Activated naive CD4-positive, alpha-beta T cell treated with anti-CD3 and anti-CD28 coated beads for 36 hours (primary cell): Measurements from ENCODE around the gene TPPP2. TPM values are rescaled to one million over a fixed set of nuclear protein-coding genes. Genes with fewer than 3 reads are reported as not detected.
"Not testable (repeated sequence)": the region's sequence is repeated elsewhere in the genome, so short reads cannot be mapped to it uniquely, and the experiment has no call there.

ENCODE experiments used
- CTCF ChIA-PET: fragments of 350-600 bp; sonication (Branson Sonifier 250); formaldehyde crosslinking; loops from one replicate; lab custom pipeline; 2021; ENCODE audit warnings: antibody characterized with exemption; lab: Charles Lee
- DNase-seq: peaks from one replicate; pipeline ENCODE4 v3.0.0-alpha.2; 2020
- H3K27ac Mint-ChIP-seq: one replicate; pipeline ENCODE4 v1.8.0; 2021; ENCODE audit warnings: mild to moderate bottlenecking, mixed read lengths
- H3K27me3 Mint-ChIP-seq: one replicate; pipeline ENCODE4 v1.8.0; 2021; ENCODE audit warnings: low read depth, mixed read lengths
- H3K36me3 Mint-ChIP-seq: one replicate; pipeline ENCODE4 v1.8.0; 2021; ENCODE audit warnings: low read depth, mixed read lengths
- H3K4me1 Mint-ChIP-seq: one replicate; pipeline ENCODE4 v1.8.0; 2021; ENCODE audit warnings: low read depth, mixed read lengths
- H3K4me3 Mint-ChIP-seq: one replicate; pipeline ENCODE4 v1.8.0; 2021; ENCODE audit warnings: mild to moderate bottlenecking, moderate library complexity, mixed read lengths
- H3K9me3 Mint-ChIP-seq: one replicate; pipeline ENCODE4 v1.8.0; 2021; ENCODE audit warnings: mixed read lengths
- intact Hi-C: fragments of 100-400 bp; cut with micrococcal nuclease; formaldehyde crosslinking; loops from one replicate; pipeline ENCODE4 v1.15.1; 2023
- total RNA-seq, 2 experiments: library from RNA; stranded (reverse); gene quantifications; one replicate each; pipeline ENCODE4 v1.2.3, GENCODE V29; 2021

TPPP2 gene
- total RNA-seq, 2 experiments from 2014 or later: not detected

DNA sequence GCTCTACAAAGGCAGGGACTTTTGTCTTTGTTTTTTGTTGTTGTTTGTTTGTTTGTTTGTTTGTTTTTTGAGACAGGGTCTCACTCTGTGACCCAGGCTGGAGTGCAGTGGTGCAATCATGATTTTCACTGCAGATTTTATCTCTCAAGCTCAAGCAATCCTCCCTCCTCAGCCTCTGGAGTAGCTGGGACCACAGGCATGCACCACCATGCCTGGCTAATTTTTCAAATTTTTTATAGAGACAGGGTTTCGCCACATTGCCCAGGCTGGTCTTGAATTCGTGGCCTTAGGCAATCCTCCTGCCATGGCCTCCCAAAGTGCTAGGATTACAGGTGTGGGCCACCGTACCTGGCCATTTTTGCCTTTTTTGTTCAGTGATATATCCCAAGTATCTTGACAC lies 10.9 kb downstream of the TPPP2 start:
- not testable (repeated sequence) for H3K27me3 Mint-ChIP-seq, H3K9me3 Mint-ChIP-seq, H3K4me1 Mint-ChIP-seq, H3K4me3 Mint-ChIP-seq, H3K36me3 Mint-ChIP-seq, H3K27ac Mint-ChIP-seq, DNase-seq
- intact Hi-C loops: loop anchor here (1.0 kb wide), 3 partner anchors 27 to 184 kb away; no protein-coding TSS in a partner anchor
- CTCF ChIA-PET: interaction anchor here (0.6 to 7.2 kb wide), 10 partner anchors 23 to 395 kb away, joined by 3 to 147 read pairs (median 4); no protein-coding TSS in a partner anchor

DNA sequence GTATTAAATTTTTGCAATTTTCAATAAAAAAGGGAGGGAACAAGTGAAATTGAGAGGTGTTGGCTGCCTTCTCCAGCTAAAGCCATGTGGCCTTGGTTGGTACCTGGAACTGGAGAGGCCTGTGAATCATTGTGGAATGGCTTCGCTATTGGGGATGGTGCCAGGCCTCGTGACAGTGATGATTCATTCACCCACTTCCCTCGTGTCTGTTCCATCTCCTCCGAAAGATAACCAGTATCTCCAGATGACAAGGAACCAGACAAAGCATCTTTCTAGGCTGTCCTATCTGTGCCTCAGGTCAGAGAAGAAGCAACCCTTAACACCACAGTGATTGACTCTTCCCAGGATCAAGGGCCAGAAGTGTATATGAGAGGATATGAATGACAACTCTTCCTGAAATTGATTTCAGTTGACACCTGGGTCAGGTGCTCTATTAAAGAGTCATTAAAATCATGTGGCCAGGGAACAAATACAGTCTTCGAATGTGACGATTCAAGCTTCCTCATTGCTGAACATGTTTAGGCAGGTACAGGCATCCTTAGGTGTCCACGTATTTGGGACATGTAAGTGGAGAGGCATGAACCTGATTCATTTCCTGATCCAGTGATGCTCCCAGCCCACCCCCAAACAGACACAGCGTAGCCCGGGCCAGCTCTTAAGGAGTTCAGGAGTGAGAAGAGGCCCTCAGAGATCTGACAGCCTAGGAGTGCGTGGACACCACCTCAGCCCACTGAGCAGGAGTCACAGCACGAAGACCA lies 11.8 kb downstream of the TPPP2 start, which contains the start of gene RNASE7:
Gene RNASE7, plus strand, starts transcription at position 687 of the 758 bp plus-strand sequence. CDS start 631 bp downstream, outside the sequence.
- Mint-ChIP-seq H3K36me3 (no peaks in the 10 kb centered on the region), H3K9me3 (no peaks in the 10 kb centered on the region), H3K27me3 (peaks cover 9% of the 10 kb centered on the region), H3K4me1 (peaks cover 8% of the 10 kb centered on the region), H3K27ac (no peak within 1 kb of the TSS), H3K4me3 (no peak within 1 kb of the TSS)
- CTCF ChIA-PET: interaction anchor here (0.7 to 7.2 kb wide), 4 partner anchors 26 to 55 kb away, joined by 3 to 147 read pairs (median 10); no protein-coding TSS in a partner anchor
- no peak for DNase-seq
- intact Hi-C loops: no loop called here

DNA sequence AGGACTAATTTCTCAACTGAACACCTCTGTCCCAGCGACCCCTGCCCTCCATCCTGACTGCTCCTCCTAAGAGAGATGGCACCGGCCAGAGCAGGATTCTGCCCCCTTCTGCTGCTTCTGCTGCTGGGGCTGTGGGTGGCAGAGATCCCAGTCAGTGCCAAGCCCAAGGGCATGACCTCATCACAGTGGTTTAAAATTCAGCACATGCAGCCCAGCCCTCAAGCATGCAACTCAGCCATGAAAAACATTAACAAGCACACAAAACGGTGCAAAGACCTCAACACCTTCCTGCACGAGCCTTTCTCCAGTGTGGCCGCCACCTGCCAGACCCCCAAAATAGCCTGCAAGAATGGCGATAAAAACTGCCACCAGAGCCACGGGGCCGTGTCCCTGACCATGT lies 12.9 kb downstream of the TPPP2 start:
- intact Hi-C loops: no loop called here
- no peak for DNase-seq
- no peaks in the 10 kb centered on the region for H3K36me3 Mint-ChIP-seq
- H3K4me3 Mint-ChIP-seq: no peak overlapping the region
- H3K27me3 Mint-ChIP-seq: peaks cover 9% of the 10 kb centered on the region
- CTCF ChIA-PET: interaction anchor here (1.3 to 7.2 kb wide), 3 partner anchors 25 to 53 kb away, joined by 4 to 147 read pairs (median 4); no protein-coding TSS in a partner anchor
- peaks cover 8% of the 10 kb centered on the region for H3K4me1 Mint-ChIP-seq
- H3K27ac Mint-ChIP-seq: no peak overlapping the region
- no peaks in the 10 kb centered on the region for H3K9me3 Mint-ChIP-seq

DNA sequence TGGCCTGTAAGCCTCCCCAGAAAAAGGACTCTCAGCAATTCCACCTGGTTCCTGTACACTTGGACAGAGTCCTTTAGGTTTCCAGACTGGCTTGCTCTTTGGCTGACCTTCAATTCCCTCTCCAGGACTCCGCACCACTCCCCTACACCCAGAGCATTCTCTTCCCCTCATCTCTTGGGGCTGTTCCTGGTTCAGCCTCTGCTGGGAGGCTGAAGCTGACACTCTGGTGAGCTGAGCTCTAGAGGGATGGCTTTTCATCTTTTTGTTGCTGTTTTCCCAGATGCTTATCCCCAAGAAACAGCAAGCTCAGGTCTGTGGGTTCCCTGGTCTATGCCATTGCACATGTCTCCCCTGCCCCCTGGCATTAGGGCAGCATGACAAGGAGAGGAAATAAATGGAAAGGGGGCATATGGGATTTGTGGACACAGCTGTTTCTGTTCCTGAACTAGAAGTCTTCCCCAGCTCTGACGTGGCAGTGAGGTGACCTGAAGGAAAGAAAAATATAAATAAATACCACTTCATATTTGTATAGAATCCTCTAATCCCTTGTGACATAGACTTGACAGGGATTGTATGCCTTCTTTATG lies 13.5 kb downstream of the TPPP2 start:
- peaks cover 9% of the 10 kb centered on the region for H3K27me3 Mint-ChIP-seq
- CTCF ChIA-PET: interaction anchor here (0.9 to 7.2 kb wide), 5 partner anchors 25 to 72 kb away, joined by 3 to 147 read pairs (median 4); no protein-coding TSS in a partner anchor
- no peak for DNase-seq
- peaks cover 8% of the 10 kb centered on the region for H3K4me1 Mint-ChIP-seq
- H3K27ac Mint-ChIP-seq: no peak overlapping the region
- no peaks in the 10 kb centered on the region for H3K36me3 Mint-ChIP-seq
- no peaks in the 10 kb centered on the region for H3K9me3 Mint-ChIP-seq
- no peak overlapping the region for H3K4me3 Mint-ChIP-seq
- intact Hi-C loops: no loop called here

DNA sequence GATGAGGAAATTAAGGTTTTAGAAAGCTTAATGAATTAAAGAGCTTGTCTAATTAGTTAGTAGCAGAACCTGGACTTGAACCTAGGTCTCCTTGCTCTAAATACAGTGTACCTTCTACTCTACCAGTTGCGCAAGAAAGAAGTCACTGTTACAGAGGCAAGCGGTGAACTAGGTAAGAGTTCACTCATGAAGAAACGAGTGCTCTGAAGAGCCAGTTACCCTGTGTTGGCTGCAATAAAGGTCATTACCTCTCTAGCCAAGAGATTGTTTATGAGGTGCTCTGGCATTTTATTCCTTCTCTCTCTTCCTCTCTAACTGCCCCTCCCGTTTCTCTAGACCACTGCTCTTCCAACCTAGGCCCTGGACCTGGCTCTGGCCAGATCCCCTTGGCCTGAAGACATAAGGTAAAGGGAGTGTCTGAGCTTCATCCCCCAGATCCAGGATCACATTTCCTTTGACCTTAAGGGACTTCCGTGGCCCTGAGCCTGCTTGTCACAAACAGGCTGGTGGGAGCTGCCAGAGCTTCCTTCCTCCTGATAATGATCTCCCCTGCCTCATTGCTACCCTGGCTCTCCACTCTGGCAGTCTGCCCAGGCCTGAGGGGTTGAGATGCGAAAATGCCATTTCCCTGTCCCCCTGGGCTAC lies 14.1 kb downstream of the TPPP2 start:
- no peaks in the 10 kb centered on the region for H3K9me3 Mint-ChIP-seq
- no peak overlapping the region for H3K27ac Mint-ChIP-seq
- no peak for DNase-seq
- no peaks in the 10 kb centered on the region for H3K36me3 Mint-ChIP-seq
- peaks cover 8% of the 10 kb centered on the region for H3K4me1 Mint-ChIP-seq
- CTCF ChIA-PET: interaction anchor here (0.8 to 7.2 kb wide), 7 partner anchors 12 to 73 kb away, joined by 3 to 147 read pairs (median 3); no protein-coding TSS in a partner anchor
- H3K27me3 Mint-ChIP-seq: peaks cover 9% of the 10 kb centered on the region
- H3K4me3 Mint-ChIP-seq: no peak overlapping the region
- intact Hi-C loops: no loop called here

DNA sequence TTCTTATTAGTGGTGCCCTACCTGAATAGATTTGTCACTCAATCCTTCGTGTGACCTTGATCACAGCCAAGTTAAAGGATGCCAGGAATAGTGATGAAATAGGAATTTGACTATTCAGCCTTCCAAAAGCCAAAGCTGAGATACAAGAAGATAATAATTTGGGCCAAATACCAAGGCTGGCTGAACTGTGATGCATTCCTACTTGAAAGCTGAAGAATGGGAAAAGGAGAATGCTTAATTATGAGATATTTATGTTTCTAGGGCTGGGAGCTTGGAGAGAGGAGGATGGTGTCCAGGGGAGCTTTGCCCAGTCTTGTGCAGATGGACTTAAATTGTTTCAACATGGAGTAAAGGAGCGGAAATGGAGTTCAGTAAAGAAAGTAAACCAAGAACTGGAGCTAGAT lies 17.4 kb downstream of the TPPP2 start:
- CTCF ChIA-PET: interaction anchor here (0.8 to 2.6 kb wide), 10 partner anchors 15 to 89 kb away, joined by 3 to 16 read pairs (median 4); no protein-coding TSS in a partner anchor
- Mint-ChIP-seq H3K27ac (no peak overlapping the region), H3K9me3 (no peaks in the 10 kb centered on the region), H3K36me3 (no peaks in the 10 kb centered on the region), H3K27me3 (peaks cover 5% of the 10 kb centered on the region), H3K4me1 (peaks cover 8% of the 10 kb centered on the region), H3K4me3 (no peak overlapping the region)
- intact Hi-C loops: no loop called here
- DNase-seq: no peak

DNA sequence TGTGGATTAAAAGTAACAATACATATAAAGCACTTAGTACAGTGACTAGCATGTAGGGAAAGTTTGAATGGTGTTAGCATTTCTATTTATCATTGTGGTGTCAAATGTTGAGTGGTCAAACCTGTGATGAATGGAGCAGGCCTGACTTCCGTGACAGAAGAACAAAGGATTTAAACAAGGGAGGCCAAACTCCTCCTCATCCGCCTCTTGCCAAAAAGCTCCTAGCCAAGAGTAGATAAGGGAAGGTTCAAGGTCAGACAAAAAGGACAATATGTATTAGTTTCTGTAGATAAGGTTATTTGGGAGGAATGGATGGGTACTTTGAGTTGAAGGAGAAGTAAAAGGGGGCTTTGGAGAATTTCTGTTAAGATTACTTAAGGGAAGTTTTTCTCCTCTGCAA lies 18.6 kb downstream of the TPPP2 start:
- CTCF ChIA-PET: interaction anchor here (0.9 to 2.6 kb wide), 5 partner anchors 12 to 44 kb away, joined by 3 to 16 read pairs (median 7); no protein-coding TSS in a partner anchor
- Mint-ChIP-seq H3K36me3 (no peaks in the 10 kb centered on the region), H3K4me3 (no peak overlapping the region), H3K27ac (no peak overlapping the region), H3K9me3 (no peaks in the 10 kb centered on the region), H3K4me1 (peaks cover 8% of the 10 kb centered on the region), H3K27me3 (peaks cover 2% of the 10 kb centered on the region)
- intact Hi-C loops: no loop called here
- no peak for DNase-seq

DNA sequence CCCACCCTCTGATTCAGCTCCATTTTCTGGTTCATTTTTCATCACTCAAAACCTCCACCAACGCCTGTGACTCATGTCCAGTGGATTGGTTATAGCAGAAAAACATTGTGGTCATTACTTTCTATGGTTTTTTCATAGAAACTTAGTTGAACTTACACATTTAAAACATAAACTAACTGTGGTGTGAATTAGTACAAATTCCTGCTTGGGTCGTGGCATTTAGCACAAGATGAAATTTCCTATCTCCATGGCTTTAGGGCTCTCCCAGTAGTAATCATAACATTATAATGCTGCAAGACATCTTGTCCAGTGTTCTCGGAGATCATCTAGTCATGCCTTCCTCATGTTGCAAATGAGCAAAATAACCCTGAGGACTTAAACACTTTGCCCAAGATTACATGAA lies 19.3 kb downstream of the TPPP2 start:
- no peak for DNase-seq
- Mint-ChIP-seq H3K27ac (no peak overlapping the region), H3K4me3 (no peak overlapping the region)

DNA sequence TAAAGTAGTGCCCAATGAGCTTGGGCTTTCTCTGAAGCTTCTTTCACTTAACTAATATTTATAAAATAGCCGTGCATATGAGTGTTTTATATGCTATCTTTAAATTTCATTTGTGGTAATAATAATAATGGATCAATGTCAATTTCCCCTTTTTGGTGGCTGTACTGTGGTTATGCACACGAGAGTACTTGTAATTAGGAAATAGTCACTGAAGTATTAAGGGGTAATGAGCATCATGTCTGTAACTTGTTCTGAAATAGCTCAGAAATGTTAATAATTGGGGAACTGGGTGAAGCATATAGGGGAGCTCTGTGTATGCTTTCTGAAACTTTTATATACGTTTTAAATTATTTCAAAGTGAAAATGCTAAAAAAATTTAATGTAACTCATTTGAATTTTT lies 20.6 kb downstream of the TPPP2 start:
- H3K27ac Mint-ChIP-seq: no peak overlapping the region
- no peaks in the 10 kb centered on the region for H3K27me3 Mint-ChIP-seq
- no peaks in the 10 kb centered on the region for H3K4me1 Mint-ChIP-seq
- intact Hi-C loops: no loop called here
- H3K36me3 Mint-ChIP-seq: no peaks in the 10 kb centered on the region
- no peak for DNase-seq
- H3K9me3 Mint-ChIP-seq: no peaks in the 10 kb centered on the region
- CTCF ChIA-PET: interaction anchor here (1.3 kb wide), 2 partner anchors 45 to 54 kb away, joined by 3 read pairs; no protein-coding TSS in a partner anchor
- no peak overlapping the region for H3K4me3 Mint-ChIP-seq

More for the DNA sequence above, 19.3 kb downstream of the TPPP2 start:
- intact Hi-C loops: no loop called here
- CTCF ChIA-PET: interaction anchor here (1.3 to 2.6 kb wide), 3 partner anchors 22 to 55 kb away, joined by 3 to 16 read pairs (median 4); no protein-coding TSS in a partner anchor
- H3K4me1 Mint-ChIP-seq: peaks cover 6% of the 10 kb centered on the region
- no peaks in the 10 kb centered on the region for H3K27me3 Mint-ChIP-seq
- no peaks in the 10 kb centered on the region for H3K9me3 Mint-ChIP-seq
- H3K36me3 Mint-ChIP-seq: no peaks in the 10 kb centered on the region

DNA sequence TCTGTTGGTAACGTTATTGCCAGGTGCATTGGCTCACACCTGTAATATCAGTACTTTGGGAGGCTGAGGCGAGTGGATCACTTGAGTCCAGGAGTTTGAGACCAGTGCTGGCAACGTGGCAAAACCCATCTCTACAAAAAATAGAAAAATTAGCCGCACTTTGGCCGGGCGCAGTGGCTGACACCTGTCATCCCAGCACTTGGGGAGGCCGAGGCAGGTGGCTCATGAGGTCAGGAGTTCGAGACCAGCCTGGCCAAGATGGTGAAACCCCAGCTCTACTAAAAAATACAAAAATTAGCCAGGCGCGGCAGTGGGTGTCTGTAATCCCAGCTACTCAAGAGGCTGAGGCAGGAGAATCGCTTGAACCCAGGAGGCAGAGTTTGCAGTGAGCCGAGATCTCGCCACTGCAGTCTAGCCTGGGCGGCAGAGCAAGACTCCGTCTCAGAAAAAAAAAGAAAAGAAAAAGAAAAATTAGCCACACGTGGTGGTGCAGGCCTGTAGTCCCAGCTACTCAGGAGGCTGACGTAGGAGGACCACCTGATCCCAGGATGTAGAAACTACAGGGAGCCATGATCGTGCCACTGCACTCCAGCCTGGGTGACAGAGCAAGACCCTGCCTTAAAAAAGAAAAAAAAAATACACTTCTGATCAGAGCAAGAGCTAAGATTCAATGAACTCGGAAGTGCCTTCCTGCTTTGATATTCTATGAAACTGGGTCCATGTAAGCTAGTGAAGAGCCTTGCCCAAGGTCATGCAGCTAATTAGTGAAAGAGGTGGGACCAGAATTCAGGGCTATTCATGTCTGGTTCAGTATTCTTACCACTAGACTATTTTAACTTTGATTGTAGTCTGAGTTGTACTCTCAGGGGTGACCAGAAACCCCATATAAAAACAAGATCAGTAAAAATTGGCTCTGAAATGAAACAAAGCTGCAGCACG lies 23.4 kb downstream of the TPPP2 start:
- CTCF ChIA-PET: interaction anchor here (0.7 to 1.0 kb wide), 2 partner anchors 38 to 51 kb away, joined by 3 to 5 read pairs; no protein-coding TSS in a partner anchor
- DNase-seq: no peak
- Mint-ChIP-seq H3K27me3 (no peaks in the 10 kb centered on the region), H3K9me3 (no peaks in the 10 kb centered on the region), H3K4me3 (no peak overlapping the region), H3K36me3 (no peaks in the 10 kb centered on the region), H3K4me1 (no peaks in the 10 kb centered on the region), H3K27ac (no peak overlapping the region)
- intact Hi-C loops: no loop called here

DNA sequence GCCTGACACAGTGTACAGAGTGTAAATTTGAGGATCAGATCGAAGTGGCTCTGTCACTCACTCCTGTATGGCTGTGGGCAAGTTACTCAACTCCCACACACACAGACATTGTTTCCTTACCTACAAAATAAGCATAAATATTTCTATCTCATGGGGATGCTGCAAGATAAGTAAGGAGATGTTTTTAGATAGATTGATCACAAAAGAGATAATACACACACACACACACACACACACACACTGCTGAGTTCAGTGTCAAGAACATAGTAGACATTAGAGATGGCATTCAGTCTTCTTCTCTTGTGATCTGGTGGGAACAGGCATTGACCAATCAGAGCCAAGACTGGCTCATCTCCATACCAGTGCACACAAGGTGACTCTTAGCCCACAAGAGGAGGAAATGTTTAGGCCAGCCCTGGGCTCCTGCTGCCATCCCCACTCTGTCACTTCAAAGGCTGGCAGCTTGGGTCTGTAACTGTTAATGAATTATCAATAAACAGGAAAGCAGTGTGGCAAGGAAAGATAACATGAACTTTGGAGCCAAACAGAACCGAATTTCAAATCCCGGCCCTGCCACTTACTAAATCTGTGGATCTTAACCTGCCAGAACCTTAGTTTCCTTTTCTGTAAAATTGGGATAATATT lies 24.2 kb downstream of the TPPP2 start:
- no peak overlapping the region for H3K27ac Mint-ChIP-seq
- H3K27me3 Mint-ChIP-seq: no peaks in the 10 kb centered on the region
- no peak for DNase-seq

More for the DNA sequence above, 24.2 kb downstream of the TPPP2 start:
- H3K36me3 Mint-ChIP-seq: no peaks in the 10 kb centered on the region
- H3K9me3 Mint-ChIP-seq: no peaks in the 10 kb centered on the region
- no peak overlapping the region for H3K4me3 Mint-ChIP-seq
- intact Hi-C loops: no loop called here
- H3K4me1 Mint-ChIP-seq: no peaks in the 10 kb centered on the region
- CTCF ChIA-PET: interaction anchor here (0.7 to 1.0 kb wide), 2 partner anchors 39 to 50 kb away, joined by 3 to 5 read pairs; no protein-coding TSS in a partner anchor
